Thyroid gland (tissue), 4 donors: Measurements from ENCODE around the gene SLC35A4. TPM values are rescaled to one million over a fixed set of nuclear protein-coding genes. Genes with fewer than 3 reads are reported as not detected.

Source experiments
- DNase-seq, 2 donors: peaks; one replicate each; pipeline ENCODE4 v3.0.0-alpha.2; 2019
- H3K27ac ChIP-seq, 3 donors: fragments of 200-600 bp; sonication (generic); 1 replicate in 2 of 3; 2 replicates in 1 of 3; pipeline ENCODE4 v1.5.1; 2016 to 2019; ENCODE audit warnings: mild to moderate bottlenecking in 1 of 3, moderate library complexity in 1 of 3
- H3K27me3 ChIP-seq: fragments of 200-600 bp; sonication (generic); one replicate; pipeline ENCODE4 v1.5.1; 2019
- H3K36me3 ChIP-seq, 2 donors: fragments of 200-600 bp; sonication (generic); one replicate each; pipeline ENCODE4 v1.5.1; 2016 to 2019
- H3K4me1 ChIP-seq, 2 donors: fragments of 200-600 bp; sonication (generic); one replicate each; pipeline ENCODE4 v1.5.1; 2017 to 2019
- H3K4me3 ChIP-seq, 3 donors: fragments of 200-600 bp; sonication (generic); replicated peaks in 1 of 3; 1 replicate in 2 of 3; 2 replicates in 1 of 3; pipeline ENCODE4 v1.5.1; 2016; ENCODE audit warnings: mild to moderate bottlenecking in 1 of 3
- H3K9me3 ChIP-seq: fragments of 200-600 bp; sonication (generic); one replicate; pipeline ENCODE4 v1.5.1; 2017
- CTCF ChIP-seq, 6 experiments: fragments of 200-600 bp in 3 of 6; fragments of 450-650 bp in 3 of 6; sonication (generic) in 3 of 6; IDR thresholded peaks; one replicate each; pipeline ENCODE4 v1.5.1; 2016 to 2019; ENCODE audit warnings: antibody characterized with exemption in 6 of 6, mild to moderate bottlenecking in 2 of 6, inconsistent platforms in 1 of 6, moderate library complexity in 1 of 6
- POLR2A ChIP-seq, 2 donors: fragments of 450-650 bp; IDR thresholded peaks; one replicate each; pipeline ENCODE4 v1.6.1; 2017; ENCODE audit warnings: antibody characterized with exemption in 2 of 2, mild to moderate bottlenecking in 2 of 2, moderate library complexity in 1 of 2
- WGBS, 2 donors: methylation state at CpG; one replicate each; pipeline ENCODE4 v1.1.5; 2017; 5-methylcytosine and 5-hydroxymethylcytosine counted together
- intact Hi-C: fragments of 100-400 bp; cut with DNase I; formaldehyde crosslinking; loops from one replicate; pipeline ENCODE4 v1.15.1; 2023
- total RNA-seq, 4 donors: library from RNA; depleted of rRNA; stranded (reverse); fragments of >200 nt; gene quantifications; one replicate each; pipeline ENCODE4 v1.2.3, GENCODE V29; 2016

SLC35A4 gene
- total RNA-seq, 4 donors from 2014 or later, result 64.2 to 114 (median 74.0) TPM

GRCh38 chr5:140551872-140552271 lies 12.8 kb upstream of the SLC35A4 start:
- Histone ChIP-seq H3K36me3 (peaks cover 12 to 21% of the 10 kb centered on the region in 2 donors), H3K27me3 (no peaks in the 10 kb centered on the region), H3K4me3 (no peak overlapping the region), H3K27ac (no peak overlapping the region), H3K9me3 (no peaks in the 10 kb centered on the region), H3K4me1 (peaks cover 30 to 42% of the 10 kb centered on the region in 2 donors)
- intact Hi-C loops, result no loop called here
- 81 to 85% methylated on average over 3 to 4 of the region's 4 CpGs for WGBS, 2 donors
- no peak for TF ChIP-seq CTCF (IDR thresholded peaks at IDR 0.05)
- TF ChIP-seq POLR2A (IDR thresholded peaks at IDR 0.05), result no peak
- DNase-seq, result no peak

- Histone ChIP-seq H3K27me3 (no peaks in the 10 kb centered on the region), H3K4me1 (peaks cover 17 to 33% of the 10 kb centered on the region in 2 donors), H3K27ac (no peak overlapping the region), H3K9me3 (no peaks in the 10 kb centered on the region), H3K4me3 (no peak overlapping the region), H3K36me3 (peaks cover 12 to 21% of the 10 kb centered on the region in 2 donors)
- 87 to 91% methylated on average over 2 of the region's 2 CpGs for WGBS, 2 donors
- TF ChIP-seq POLR2A (IDR thresholded peaks at IDR 0.05), result no peak
- TF ChIP-seq CTCF (IDR thresholded peaks at IDR 0.05), result no peak
- DNase-seq, result no peak
- intact Hi-C loops, result no loop called here
Measured at GRCh38 chr5:140553657-140554056, 11.0 kb upstream of the SLC35A4 start.

- no peak for DNase-seq
- intact Hi-C loops, result no loop called here
- 68 to 70% methylated on average over 2 of the region's 2 CpGs for WGBS, 2 donors
- H3K27me3 ChIP-seq, result no peaks in the 10 kb centered on the region
- H3K27ac ChIP-seq, result no peak overlapping the region
- H3K36me3 ChIP-seq, result peaks cover 12 to 21% of the 10 kb centered on the region in 2 donors
- H3K4me1 ChIP-seq, result peaks cover 11 to 25% of the 10 kb centered on the region in 2 donors
- no peak overlapping the region for H3K4me3 ChIP-seq
- H3K9me3 ChIP-seq, result no peaks in the 10 kb centered on the region
- TF ChIP-seq POLR2A (IDR thresholded peaks at IDR 0.05) (no peak), CTCF (IDR thresholded peaks at IDR 0.05) (no peak)
Measured at GRCh38 chr5:140554454-140554853, 10.2 kb upstream of the SLC35A4 start.

GRCh38 chr5:140555747-140556312 lies 8.8 kb upstream of the SLC35A4 start:
- Histone ChIP-seq H3K36me3 (peaks cover 12 to 13% of the 10 kb centered on the region in 2 donors), H3K27ac (peak overlapping the region in 1 of 3 donors; percentile 1), H3K4me3 (no peak overlapping the region), H3K9me3 (no peaks in the 10 kb centered on the region), H3K4me1 (peaks cover 9 to 22% of the 10 kb centered on the region in 2 donors), H3K27me3 (no peaks in the 10 kb centered on the region)
- intact Hi-C loops, result no loop called here
- no peak for DNase-seq
- 71 to 77% methylated on average over 1 of the region's 1 CpG for WGBS, 2 donors
- no peak for TF ChIP-seq POLR2A (IDR thresholded peaks at IDR 0.05)
- no peak for TF ChIP-seq CTCF (IDR thresholded peaks at IDR 0.05)

- peaks cover 9 to 22% of the 10 kb centered on the region in 2 donors for H3K4me1 ChIP-seq
- intact Hi-C loops, result no loop called here
- H3K4me3 ChIP-seq, result peak overlapping the region; percentile 22 to 91 (median 66)
- H3K36me3 ChIP-seq, result peaks cover 9 to 10% of the 10 kb centered on the region in 2 donors
- WGBS, 2 donors, result 4 to 5% methylated on average over 6 of the region's 6 CpGs
- DNase-seq, result no peak
- H3K27me3 ChIP-seq, result no peaks in the 10 kb centered on the region
- TF ChIP-seq CTCF (IDR thresholded peaks at IDR 0.05) (no peak), POLR2A (IDR thresholded peaks at IDR 0.05) (no peak)
- no peaks in the 10 kb centered on the region for H3K9me3 ChIP-seq
- H3K27ac ChIP-seq, result peak overlapping the region in 1 of 3 donors; percentile 65
Measured at GRCh38 chr5:140556438-140556837, 8.2 kb upstream of the SLC35A4 start.
